DMS153 treated with DMSO at 0.1 percent for 48 hours (cell line): ENCODE results near the gene BAX.

Experiments used
- DNase-seq: peaks from one replicate; lab custom pipeline; 2025; ENCODE audit not compliant: unreplicated experiment; lab: John Stamatoyannopoulos, UW

The BAX gene

GRCh38 chr19:49010453-49010852 is 55.8 kb downstream of the BAX start:
- DNase-seq = no peak

DNA sequence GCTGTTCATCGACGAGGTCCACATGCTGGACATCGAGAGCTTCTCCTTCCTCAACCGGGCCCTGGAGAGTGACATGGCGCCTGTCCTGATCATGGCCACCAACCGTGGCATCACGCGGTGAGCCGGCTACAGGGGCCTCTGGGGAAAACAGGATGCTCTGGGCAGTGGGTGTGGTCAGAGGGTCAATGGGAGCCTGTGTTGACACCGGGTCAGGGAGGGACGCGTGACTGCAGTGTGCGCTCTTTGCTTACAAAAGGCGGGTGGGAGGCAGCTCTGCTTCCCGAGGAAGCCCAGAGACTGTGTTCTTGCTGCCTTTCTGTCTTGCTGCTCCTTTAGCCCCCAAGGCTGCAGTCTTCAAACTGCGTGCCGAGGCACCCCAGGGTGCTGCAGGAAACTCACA is 56.5 kb downstream of the BAX start:
- no peak for DNase-seq
